Adipocyte (in vitro differentiated cells): Measurements from ENCODE around the gene PGPEP1.

Source experiments
- DNase-seq: peaks from one replicate; pipeline ENCODE4 v3.0.0-alpha.2; 2015; ENCODE audit warnings: low read depth
- H3K27me3 ChIP-seq: replicated peaks from 2 replicates; pipeline ENCODE4 v1.7.0; 2013; ENCODE audit warnings: mild to moderate bottlenecking, low read length, moderate library complexity; ENCODE audit not compliant: control insufficient read depth, insufficient read depth
- H3K36me3 ChIP-seq: 2 replicates; pipeline ENCODE4 v1.7.0; 2013; ENCODE audit warnings: low read length, mild to moderate bottlenecking, moderate library complexity; ENCODE audit not compliant: control insufficient read depth, insufficient read depth, severe bottlenecking
- H3K4me1 ChIP-seq: 2 replicates; pipeline ENCODE4 v1.7.0; 2013; ENCODE audit warnings: mild to moderate bottlenecking, low read length, moderate library complexity; ENCODE audit not compliant: control insufficient read depth, insufficient read depth
- H3K4me3 ChIP-seq: 2 replicates; pipeline ENCODE4 v1.7.0; 2013; ENCODE audit warnings: mild to moderate bottlenecking, low read length, moderate library complexity
- H3K9ac ChIP-seq: 2 replicates; pipeline ENCODE4 v1.7.0; 2013; ENCODE audit warnings: mild to moderate bottlenecking, low read length, moderate library complexity
- H3K9me3 ChIP-seq: 2 replicates; pipeline ENCODE4 v1.7.0; 2013; ENCODE audit warnings: mild to moderate bottlenecking, low read length, moderate library complexity; ENCODE audit not compliant: control insufficient read depth

PGPEP1 gene

GRCh38 chr19:18418029-18418482, 77.7 kb downstream of the PGPEP1 start:
- Histone ChIP-seq H3K9ac (peak overlapping the region; percentile 82), H3K4me3 (peak overlapping the region; percentile 81), H3K4me1 (peaks cover 49% of the 10 kb centered on the region), H3K9me3 (no peaks in the 10 kb centered on the region), H3K27me3 (no peaks in the 10 kb centered on the region), H3K36me3 (no peaks in the 10 kb centered on the region)
- no peak for DNase-seq

GRCh38 chr19:18418483-18419194, 78.2 kb downstream of the PGPEP1 start:
- DNase-seq: no peak
- H3K9me3 ChIP-seq: no peaks in the 10 kb centered on the region
- no peaks in the 10 kb centered on the region for H3K27me3 ChIP-seq
- no peaks in the 10 kb centered on the region for H3K36me3 ChIP-seq
- peak overlapping the region; percentile 81 for H3K4me3 ChIP-seq
- H3K4me1 ChIP-seq: peaks cover 49% of the 10 kb centered on the region
- H3K9ac ChIP-seq: peak overlapping the region; percentile 82

GRCh38 chr19:18419195-18419698, 78.8 kb downstream of the PGPEP1 start, which contains the start of gene SSBP4:
Gene SSBP4, plus strand, starts transcription at chr19:18419398. Its CDS starts 251 bp downstream, at chr19:18419649.
- peaks cover 48% of the 10 kb centered on the region for H3K4me1 ChIP-seq
- no peaks in the 10 kb centered on the region for H3K36me3 ChIP-seq
- H3K9me3 ChIP-seq: no peaks in the 10 kb centered on the region
- peak within 1 kb of the TSS; percentile 81 for H3K4me3 ChIP-seq
- peak within 1 kb of the TSS; percentile 85 for H3K9ac ChIP-seq
- DNase-seq: peak; percentile 89
- no peaks in the 10 kb centered on the region for H3K27me3 ChIP-seq
